ENCODE results near the gene ANKLE1.

GRCh38 chr19:17334414-17335409 lies 53.0 kb downstream of the ANKLE1 start, which contains the start of gene ANO8:
- TF ChIP-seq EP300 (IDR thresholded peaks at IDR 0.05) = no peak
- no peak for TF ChIP-seq MAFK (IDR thresholded peaks at IDR 0.05; ENCODE audit: partially characterized antibody)
- TF ChIP-seq CTCF (IDR thresholded peaks at IDR 0.05) = no peak
- no peak for TF ChIP-seq CEBPB (IDR thresholded peaks at IDR 0.05)
- TF ChIP-seq RCOR1 (IDR thresholded peaks at IDR 0.05; ENCODE audit: low read depth, low read length) = no peak
- TF ChIP-seq KDM1A (IDR thresholded peaks at IDR 0.05; ENCODE audit: low read depth) = no peak
- no peak for TF ChIP-seq RNF2 (IDR thresholded peaks at IDR 0.05; ENCODE audit: borderline replicate concordance, low read depth)

Measured in A549 (cell line).